CD14-positive monocyte (primary cell): ENCODE data around the gene BORCS5. TPM values are rescaled to one million over a fixed set of nuclear protein-coding genes. Genes with fewer than 3 reads are reported as not detected.

ENCODE experiments used
- DNase-seq, 3 donors: peaks; one replicate each; pipeline ENCODE4 v3.0.0-alpha.2; 2011 to 2022
- H2AFZ ChIP-seq: 2 replicates; pipeline ENCODE4 v1.6.0; 2012; ENCODE audit warnings: mild to moderate bottlenecking, low read depth, low read length, inconsistent platforms; ENCODE audit not compliant: insufficient read depth, poor library complexity, severe bottlenecking
- H3K27ac ChIP-seq, 2 donors: 1 replicate in 1 of 2; 2 replicates in 1 of 2; pipeline ENCODE4 v1.5.1; 2012 to 2013; ENCODE audit warnings: low read length in 2 of 2, control low read depth in 1 of 2, inconsistent platforms in 1 of 2, low read depth in 1 of 2, mild to moderate bottlenecking in 1 of 2
- H3K27me3 ChIP-seq, 2 donors: one replicate each; pipeline versions ENCODE4 v1.6.0 to v1.6.1; 2011 to 2013; ENCODE audit warnings: low read length in 2 of 2; ENCODE audit not compliant: control insufficient read depth in 2 of 2, insufficient read depth in 2 of 2
- H3K36me3 ChIP-seq, 2 donors: replicated peaks in 1 of 2; 1 replicate in 1 of 2; 2 replicates in 1 of 2; pipeline versions ENCODE4 v1.5.1 to v1.6.1; 2012 to 2013; ENCODE audit warnings: low read length in 2 of 2, control low read depth in 1 of 2, inconsistent platforms in 1 of 2, mild to moderate bottlenecking in 1 of 2; ENCODE audit not compliant: insufficient read depth in 2 of 2, control insufficient read depth in 1 of 2
- H3K4me1 ChIP-seq, 2 donors: 1 replicate in 1 of 2; 2 replicates in 1 of 2; pipeline versions ENCODE4 v1.5.1 to v1.6.1; 2012 to 2013; ENCODE audit warnings: low read length in 2 of 2, control low read depth in 1 of 2, inconsistent platforms in 1 of 2, mild to moderate bottlenecking in 1 of 2, moderate library complexity in 1 of 2; ENCODE audit not compliant: insufficient read depth in 2 of 2, control insufficient read depth in 1 of 2
- H3K4me2 ChIP-seq: replicated peaks from 2 replicates; pipeline ENCODE3; 2012; ENCODE audit warnings: low read length, moderate library complexity, mild to moderate bottlenecking; ENCODE audit not compliant: poor library complexity, severe bottlenecking; ENCODE audit errors: extremely low read depth
- H3K4me3 ChIP-seq, 3 experiments: fragments of 200-600 bp in 1 of 3; sonication (generic) in 1 of 3; replicated peaks in 1 of 3; 1 replicate in 2 of 3; 2 replicates in 1 of 3; pipeline ENCODE4 v1.5.1; 2011 to 2013; ENCODE audit warnings: low read length in 3 of 3, mild to moderate bottlenecking in 3 of 3, control low read depth in 2 of 3, low read depth in 2 of 3, inconsistent platforms in 1 of 3, moderate library complexity in 1 of 3
- H3K79me2 ChIP-seq: 2 replicates; pipeline ENCODE4 v1.6.0; 2012; ENCODE audit warnings: mild to moderate bottlenecking, control low read depth, inconsistent platforms, low read length, moderate library complexity; ENCODE audit not compliant: insufficient read depth
- H3K9ac ChIP-seq: 2 replicates; pipeline ENCODE4 v1.6.0; 2017; ENCODE audit warnings: low read length, mild to moderate bottlenecking; ENCODE audit not compliant: insufficient read depth, poor library complexity, severe bottlenecking
- H3K9me3 ChIP-seq, 2 donors: replicated peaks in 1 of 2; 1 replicate in 1 of 2; 2 replicates in 1 of 2; pipeline versions ENCODE4 v1.5.1 to v1.6.1; 2012 to 2013; ENCODE audit warnings: low read length in 2 of 2, control low read depth in 1 of 2; ENCODE audit not compliant: control insufficient read depth in 1 of 2, insufficient read depth in 1 of 2
- H4K20me1 ChIP-seq: 2 replicates; pipeline ENCODE4 v1.6.0; 2012; ENCODE audit warnings: mild to moderate bottlenecking, low read length, control low read depth, moderate library complexity; ENCODE audit not compliant: insufficient read depth
- H3K27ac Mint-ChIP-seq, 7 donors: one replicate each; pipeline ENCODE4 v1.8.0; 2020; ENCODE audit warnings: mild to moderate bottlenecking in 7 of 7, mixed read lengths in 7 of 7, moderate library complexity in 6 of 7, inconsistent platforms in 2 of 7
- H3K27me3 Mint-ChIP-seq, 3 donors: one replicate each; pipeline ENCODE4 v1.8.0; 2021 to 2022; ENCODE audit warnings: low read depth in 3 of 3, mild to moderate bottlenecking in 3 of 3, mixed read lengths in 3 of 3, moderate library complexity in 3 of 3, inconsistent platforms in 1 of 3
- H3K36me3 Mint-ChIP-seq, 2 donors: one replicate each; pipeline ENCODE4 v1.8.0; 2020; ENCODE audit warnings: mixed read lengths in 2 of 2, inconsistent platforms in 1 of 2, mild to moderate bottlenecking in 1 of 2
- H3K4me1 Mint-ChIP-seq: one replicate; pipeline ENCODE4 v1.8.0; 2020; ENCODE audit warnings: mild to moderate bottlenecking, mixed read lengths
- H3K4me3 Mint-ChIP-seq, 2 donors: one replicate each; pipeline ENCODE4 v1.8.0; 2020; ENCODE audit warnings: mild to moderate bottlenecking in 2 of 2, mixed read lengths in 2 of 2, moderate library complexity in 1 of 2
- H3K9me3 Mint-ChIP-seq, 7 donors: one replicate each; pipeline ENCODE4 v1.8.0; 2020 to 2022; ENCODE audit warnings: mixed read lengths in 7 of 7, mild to moderate bottlenecking in 6 of 7, moderate library complexity in 6 of 7, inconsistent platforms in 2 of 7
- CTCF ChIP-seq: fragments of 200-600 bp; IDR thresholded peaks from one replicate; pipeline ENCODE4 v1.8.0; 2022; ENCODE audit warnings: antibody characterized with exemption, mild to moderate bottlenecking
- WGBS: methylation state at CpG from one replicate; pipeline ENCODE4 v1.1.5; 2013; ENCODE audit warnings: missing lambda C conversion rate; ENCODE audit not compliant: insufficient coverage; 5-methylcytosine and 5-hydroxymethylcytosine counted together
- intact Hi-C, 2 donors: fragments of 100-400 bp; cut with micrococcal nuclease; formaldehyde crosslinking; loops; one replicate each; pipeline versions ENCODE4 v1.15.0 to v1.15.1; 2023
- polyA plus RNA-seq, 3 donors: library from polyadenylated mRNA; depleted of rRNA in 1 of 3; unstranded in 2 of 3; stranded (reverse) in 1 of 3; fragments of 300-500 nt in 2 of 3; fragments of >200 nt in 1 of 3; fragmentation: Illumina TruSeq in 2 of 3; gene quantifications; 1 replicate in 2 of 3; 2 replicates in 1 of 3; pipeline ENCODE4 v1.2.3, GENCODE V29; 2012 to 2021

Gene BORCS5
- polyA plus RNA-seq, 3 donors = 8.5 to 15.1 (median 9.6) TPM

- no peak overlapping the region for H3K9ac ChIP-seq
- H3K4me1 ChIP-seq = no peaks in the 10 kb centered on the region
- no peak overlapping the region for H3K4me3 Mint-ChIP-seq
- no peak overlapping the region for H3K27ac ChIP-seq
- no peaks in the 10 kb centered on the region for H3K27me3 ChIP-seq
- DNase-seq = no peak
- intact Hi-C loops = no loop called here
- peaks cover 17 to 23% of the 10 kb centered on the region in 2 donors for H3K36me3 Mint-ChIP-seq
- H3K9me3 Mint-ChIP-seq = no peaks in the 10 kb centered on the region
- H3K4me1 Mint-ChIP-seq = no peaks in the 10 kb centered on the region
- TF ChIP-seq CTCF = no peak
- H3K4me3 ChIP-seq = no peak overlapping the region
- H2AFZ ChIP-seq = no peak overlapping the region
- no peak overlapping the region for H3K4me2 ChIP-seq
- H3K27me3 Mint-ChIP-seq = no peaks in the 10 kb centered on the region
- peaks cover 0 to 3% of the 10 kb centered on the region in 2 donors for H3K36me3 ChIP-seq
- H3K79me2 ChIP-seq = no peaks in the 10 kb centered on the region
- peak overlapping the region in 1 of 7 donors; percentile 62 for H3K27ac Mint-ChIP-seq
- H3K9me3 ChIP-seq = no peaks in the 10 kb centered on the region
- no CpG with 5 or more reads among the region's 2 CpGs for WGBS
- no peaks in the 10 kb centered on the region for H4K20me1 ChIP-seq
Observed at GRCh38 chr12:12392413-12392812, 35.5 kb downstream of the BORCS5 start.

GRCh38 chr12:12393171-12393570 is 36.3 kb downstream of the BORCS5 start:
- H3K79me2 ChIP-seq = no peaks in the 10 kb centered on the region
- no peak overlapping the region for H3K27ac Mint-ChIP-seq
- no peak overlapping the region for H2AFZ ChIP-seq
- peaks cover 1% of the 10 kb centered on the region for H3K4me1 Mint-ChIP-seq
- no peak overlapping the region for H3K4me2 ChIP-seq
- H3K4me1 ChIP-seq = no peaks in the 10 kb centered on the region
- no peaks in the 10 kb centered on the region for H3K27me3 ChIP-seq
- TF ChIP-seq CTCF = no peak
- DNase-seq = no peak
- H4K20me1 ChIP-seq = no peaks in the 10 kb centered on the region
- H3K27ac ChIP-seq = no peak overlapping the region
- H3K36me3 ChIP-seq = no peaks in the 10 kb centered on the region
- no peaks in the 10 kb centered on the region for H3K27me3 Mint-ChIP-seq
- H3K4me3 ChIP-seq = no peak overlapping the region
- 100% methylated on average over 2 of the region's 2 CpGs for WGBS
- no peak overlapping the region for H3K9ac ChIP-seq
- no peak overlapping the region for H3K4me3 Mint-ChIP-seq
- peaks cover 13 to 24% of the 10 kb centered on the region in 2 donors for H3K36me3 Mint-ChIP-seq
- H3K9me3 ChIP-seq = no peaks in the 10 kb centered on the region
- H3K9me3 Mint-ChIP-seq = no peaks in the 10 kb centered on the region
- intact Hi-C loops = no loop called here
